HG02759 (cell line): ENCODE data around the gene KLHL15.
"Not testable (repeated sequence)": the region's sequence is repeated elsewhere in the genome, so short reads cannot be mapped to it uniquely, and the experiment has no call there.

Source experiments
- ATAC-seq: cut with Tn5 transposase; IDR thresholded peaks from one replicate; pipeline ENCODE4 v1.9.1; 2021; ENCODE audit warnings: mild to moderate bottlenecking, moderate library complexity; ENCODE audit not compliant: unreplicated experiment

Gene KLHL15, protein sequence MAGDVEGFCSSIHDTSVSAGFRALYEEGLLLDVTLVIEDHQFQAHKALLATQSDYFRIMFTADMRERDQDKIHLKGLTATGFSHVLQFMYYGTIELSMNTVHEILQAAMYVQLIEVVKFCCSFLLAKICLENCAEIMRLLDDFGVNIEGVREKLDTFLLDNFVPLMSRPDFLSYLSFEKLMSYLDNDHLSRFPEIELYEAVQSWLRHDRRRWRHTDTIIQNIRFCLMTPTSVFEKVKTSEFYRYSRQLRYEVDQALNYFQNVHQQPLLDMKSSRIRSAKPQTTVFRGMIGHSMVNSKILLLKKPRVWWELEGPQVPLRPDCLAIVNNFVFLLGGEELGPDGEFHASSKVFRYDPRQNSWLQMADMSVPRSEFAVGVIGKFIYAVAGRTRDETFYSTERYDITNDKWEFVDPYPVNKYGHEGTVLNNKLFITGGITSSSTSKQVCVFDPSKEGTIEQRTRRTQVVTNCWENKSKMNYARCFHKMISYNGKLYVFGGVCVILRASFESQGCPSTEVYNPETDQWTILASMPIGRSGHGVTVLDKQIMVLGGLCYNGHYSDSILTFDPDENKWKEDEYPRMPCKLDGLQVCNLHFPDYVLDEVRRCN

DNA sequence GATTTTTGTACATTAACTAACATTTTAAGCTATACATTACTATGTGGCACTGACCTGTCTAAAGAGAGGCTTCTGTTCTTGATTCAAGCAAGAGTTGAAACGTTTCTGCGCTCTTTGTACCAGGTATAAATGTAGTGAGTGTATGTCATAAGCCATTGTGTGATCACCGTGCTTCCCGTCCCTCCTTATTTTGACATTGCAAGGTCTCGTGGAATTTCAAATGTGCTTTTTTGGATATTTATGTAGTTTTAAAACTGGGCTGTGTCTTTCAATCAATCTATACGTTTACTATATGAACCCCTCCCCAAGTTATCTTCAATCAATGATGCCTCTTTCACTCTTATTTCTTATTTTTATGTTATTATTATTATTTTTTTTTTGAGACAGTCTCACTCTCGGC, at the start of gene KLHL15:
TSS of gene KLHL15 (minus strand) at position 101 of the 400 bp plus-strand sequence. CDS start 20,493 bp downstream, outside the sequence.
- ATAC-seq: no peak

- ATAC-seq: no peak
Measured at GRCh38 chrX:24069877-24070276, 42.9 kb upstream of the KLHL15 start.

GRCh38 chrX:24063488-24063887, 36.5 kb upstream of the KLHL15 start:
- no peak for ATAC-seq

- peak; percentile 2 for ATAC-seq
Measured at GRCh38 chrX:24055043-24055356, 28.0 kb upstream of the KLHL15 start.

DNA sequence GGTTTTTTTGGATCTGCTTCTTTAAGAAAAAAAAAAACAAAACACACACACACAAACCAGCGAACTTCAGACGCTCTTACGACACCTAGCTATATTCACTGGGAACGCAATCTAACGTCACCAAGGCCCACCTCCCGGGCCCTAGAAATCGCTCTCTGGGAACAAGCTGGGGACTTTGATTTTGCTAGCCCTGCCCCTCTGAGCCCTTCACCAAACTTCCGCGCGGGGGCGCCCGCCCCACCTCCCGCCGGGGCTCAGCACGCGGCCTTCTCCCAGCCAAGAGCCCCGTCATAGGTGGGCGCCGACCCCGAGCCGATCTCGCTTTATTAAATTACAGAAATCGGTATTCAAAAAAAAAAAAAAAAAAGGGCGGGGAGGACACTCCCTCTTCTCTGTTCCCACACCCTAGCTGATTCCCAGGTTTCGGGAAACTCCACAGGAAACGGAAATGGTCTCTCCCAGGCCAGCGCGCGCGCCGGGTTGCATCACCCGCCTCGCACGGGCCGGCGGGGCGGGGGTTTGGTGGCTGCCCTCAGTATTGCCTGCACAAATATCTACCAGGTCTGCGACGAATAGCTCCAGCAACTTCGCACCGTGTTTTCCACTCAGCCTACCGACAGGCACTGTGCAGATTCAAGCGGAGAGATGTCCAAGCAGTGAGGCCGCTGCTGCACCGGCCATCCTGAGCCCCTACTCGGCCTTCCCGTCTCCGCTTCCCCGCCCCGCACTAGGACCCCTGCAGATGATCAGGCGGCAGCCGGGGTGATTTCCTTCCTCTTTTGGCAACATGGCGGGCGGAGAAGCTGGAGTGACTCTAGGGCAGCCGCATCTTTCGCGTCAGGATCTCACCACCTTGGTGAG, 27.4 kb upstream of the KLHL15 start, which contains the start of gene EIF2S3:
TSS of gene EIF2S3 (plus strand) at position 775 of the 861 bp plus-strand sequence. CDS start at position 788, 13 bp downstream.
- peak; percentile 87 for ATAC-seq

DNA sequence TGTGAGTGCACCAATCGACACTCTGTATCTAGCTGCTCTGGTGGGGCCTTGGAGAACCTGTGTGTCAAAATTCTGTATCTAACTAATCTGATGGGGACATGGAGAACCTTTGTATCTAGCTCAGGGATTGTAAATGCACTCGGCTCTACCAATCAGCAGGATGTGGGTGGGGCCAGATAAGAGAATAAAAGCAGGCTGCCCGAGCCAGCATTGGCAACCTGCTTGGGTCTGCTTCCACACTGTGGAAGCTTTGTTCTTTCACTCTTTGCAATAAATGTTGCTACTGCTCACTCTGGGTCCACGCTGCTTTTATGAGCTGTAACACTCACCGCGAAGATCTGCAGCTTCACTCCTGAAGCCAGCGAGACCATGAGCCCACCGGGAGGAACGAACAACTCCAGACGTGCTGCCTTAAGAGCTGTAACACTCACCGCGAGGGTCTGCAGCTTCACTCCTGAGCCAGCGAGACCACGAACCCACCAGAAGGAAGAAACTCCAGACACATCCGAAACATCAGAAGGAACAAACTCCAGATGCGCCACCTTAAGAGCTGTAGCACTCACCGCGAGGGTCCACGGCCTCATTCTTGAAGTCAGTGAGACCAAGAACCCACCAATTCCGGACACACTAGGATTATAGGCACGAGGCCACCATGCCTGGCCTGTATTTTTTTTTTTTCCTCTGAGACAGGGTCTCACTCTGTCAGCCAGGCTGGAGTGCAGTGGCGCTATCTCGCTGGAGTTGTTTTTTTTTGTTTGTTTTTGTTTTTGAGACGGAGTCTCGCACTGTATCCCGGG, 23.7 kb upstream of the KLHL15 start:
- ATAC-seq: not testable (repeated sequence)

- ATAC-seq: not testable (repeated sequence)
Measured at GRCh38 chrX:24049643-24050042, 22.7 kb upstream of the KLHL15 start.

DNA sequence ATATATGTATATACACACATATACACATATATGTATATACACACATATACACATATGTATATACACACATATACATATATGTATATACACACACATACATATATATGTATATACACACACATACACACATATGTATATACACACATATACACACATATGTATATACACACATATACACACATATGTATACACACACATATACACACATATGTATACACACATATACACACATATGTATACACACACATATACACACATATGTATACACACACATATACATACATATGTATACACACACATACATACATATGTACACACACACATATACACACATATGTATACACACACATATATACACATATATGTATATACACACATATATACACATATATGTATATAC, 19.1 kb upstream of the KLHL15 start:
- ATAC-seq: not testable (repeated sequence)

DNA sequence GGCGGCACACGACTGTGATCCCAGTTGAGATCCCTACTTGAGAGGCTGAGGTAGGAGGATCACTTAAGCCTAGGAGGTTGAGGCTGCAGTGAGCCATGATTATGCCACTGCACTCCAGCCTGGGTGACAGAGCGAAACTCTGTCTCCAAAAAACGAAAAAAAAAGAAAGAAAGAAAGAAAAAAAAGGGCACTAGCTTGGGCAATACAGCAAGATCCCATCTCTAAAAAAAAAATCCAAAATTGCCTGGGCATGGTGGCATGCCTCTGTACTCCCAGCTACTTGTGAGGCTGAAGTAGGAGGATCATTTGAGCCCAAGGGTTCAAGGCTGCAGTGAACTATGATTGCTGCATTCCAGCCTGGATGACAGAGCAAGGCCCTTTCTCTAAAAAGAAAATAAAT, 10.7 kb upstream of the KLHL15 start:
- ATAC-seq: no peak

DNA sequence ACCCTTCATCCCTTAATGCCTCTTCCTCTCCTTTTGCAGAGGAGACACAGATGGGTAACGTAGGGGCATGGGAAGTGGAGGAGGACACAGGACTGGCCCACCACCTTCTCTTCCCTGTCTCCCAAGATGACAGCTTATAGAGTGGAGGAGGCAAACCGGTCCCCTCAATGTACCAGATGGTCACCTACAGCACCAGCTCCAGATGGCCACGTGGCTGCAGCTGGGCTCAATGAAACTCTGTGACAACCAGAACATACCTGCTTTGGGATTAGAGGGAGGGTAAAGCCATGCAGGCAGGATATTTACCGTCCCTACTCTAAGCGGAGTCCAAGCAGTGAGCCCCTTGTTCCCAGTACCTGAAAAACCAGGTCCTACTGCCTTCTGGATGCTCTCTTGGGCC, 7.5 kb upstream of the KLHL15 start:
- no peak for ATAC-seq

- ATAC-seq: no peak
Measured at GRCh38 chrX:24030597-24030996, 3.6 kb upstream of the KLHL15 start.

DNA sequence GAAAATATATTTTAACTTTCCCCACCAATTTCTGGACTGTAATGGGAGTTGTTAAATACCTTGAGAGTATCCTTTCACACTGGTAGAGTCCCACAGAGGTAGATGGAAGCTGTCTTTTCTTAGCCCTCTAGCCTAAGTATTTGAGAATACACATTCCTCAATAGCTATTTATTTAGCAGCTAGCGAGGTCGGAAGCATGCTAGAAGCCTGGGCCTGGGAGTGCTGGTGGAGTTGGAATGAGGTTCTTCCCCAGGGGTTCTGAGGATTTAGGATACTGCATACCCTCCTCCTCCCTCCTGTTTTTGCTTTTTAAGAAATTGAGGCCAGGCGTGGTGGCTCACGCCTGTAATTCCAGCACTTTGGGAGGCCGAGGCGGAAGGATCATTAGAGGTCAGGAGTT, 999 bp upstream of the KLHL15 start:
- no peak for ATAC-seq

DNA sequence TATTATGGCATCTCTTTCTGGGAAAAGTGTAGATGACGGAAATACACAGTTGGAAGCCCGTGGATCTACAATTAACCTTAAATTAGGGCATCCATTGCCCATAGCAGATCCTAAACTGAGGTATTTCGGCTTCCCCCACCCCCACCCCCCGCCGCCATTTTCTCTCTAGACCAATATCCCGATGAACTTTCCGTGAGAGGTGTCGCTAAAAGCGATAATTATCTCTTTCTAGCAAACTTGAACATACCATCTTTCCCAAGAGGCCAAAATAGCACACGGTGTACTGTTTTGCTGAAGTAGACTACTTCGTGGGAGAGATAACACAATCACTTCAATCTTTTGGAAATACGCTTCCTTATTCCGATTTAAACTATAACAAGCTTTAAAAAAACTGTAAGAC, 554 bp downstream of the KLHL15 start:
- ATAC-seq: no peak

DNA sequence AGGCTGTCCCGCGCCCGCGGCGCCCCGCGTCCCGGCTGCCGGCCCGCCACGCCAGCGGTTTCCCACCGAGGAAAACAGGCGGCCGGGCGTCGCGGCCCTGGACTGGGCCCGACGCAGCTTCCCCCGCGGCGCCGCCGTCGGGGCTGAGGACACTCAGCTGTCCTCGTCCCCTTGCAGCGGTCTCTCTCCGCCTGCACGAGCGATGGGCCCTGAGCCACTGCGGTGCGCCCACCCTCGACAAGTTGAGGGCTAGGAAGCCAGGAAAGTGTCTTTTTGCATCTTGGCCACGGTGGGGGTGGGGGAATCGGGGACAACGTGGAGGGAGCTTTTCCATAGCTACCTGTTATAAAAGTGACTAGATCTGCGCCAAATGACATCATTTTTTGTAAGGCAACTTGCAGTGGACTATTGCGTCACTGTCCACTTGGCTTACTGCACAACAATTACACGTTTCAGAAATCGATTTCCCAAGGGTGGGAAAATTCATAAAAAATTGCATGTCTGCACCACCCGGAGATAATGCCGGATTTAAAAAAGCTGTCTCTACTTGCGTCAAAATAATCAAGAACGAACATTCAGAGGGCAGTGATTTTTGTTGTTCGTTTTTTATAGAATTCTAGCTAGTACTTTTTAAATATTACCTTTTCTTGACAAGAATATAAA, 1.1 kb downstream of the KLHL15 start:
- ATAC-seq: peak; percentile 31

GRCh38 chrX:24024819-24025740, 1.9 kb downstream of the KLHL15 start:
- ATAC-seq: peak; percentile 93

DNA sequence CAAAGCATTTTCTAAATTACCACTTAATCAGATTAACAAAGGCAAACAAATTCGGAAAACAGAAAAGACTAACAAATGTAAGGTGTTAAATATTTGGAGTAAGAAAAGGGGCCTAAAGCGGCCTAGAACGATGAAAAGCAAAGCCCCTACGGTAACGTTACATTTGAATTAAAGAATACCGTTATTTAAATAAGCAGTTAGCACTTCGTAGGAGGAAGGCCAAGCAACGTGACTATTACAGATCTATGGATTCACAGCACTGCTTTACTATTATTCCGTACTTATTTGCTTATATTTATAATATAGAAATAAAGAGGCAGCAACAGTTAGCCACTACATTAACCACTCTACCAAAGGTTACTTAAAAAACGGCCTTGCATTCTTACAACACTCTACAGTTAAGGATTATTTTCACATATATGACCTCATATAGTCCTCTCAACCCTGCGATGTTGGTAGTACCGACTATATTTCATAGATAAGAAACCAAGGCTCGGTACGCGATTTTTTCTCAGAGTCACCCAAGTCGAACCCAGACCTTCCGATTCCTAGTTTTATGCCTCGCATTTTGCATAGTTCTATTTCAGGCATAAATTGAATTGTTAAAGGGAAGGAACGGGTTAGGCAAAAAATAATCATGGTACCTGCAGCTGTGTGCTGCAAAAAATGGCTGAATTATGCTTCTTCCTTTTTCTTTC, 2.9 kb downstream of the KLHL15 start:
- ATAC-seq: no peak

GRCh38 chrX:24023544-24023943, 3.4 kb downstream of the KLHL15 start:
- ATAC-seq: no peak

DNA sequence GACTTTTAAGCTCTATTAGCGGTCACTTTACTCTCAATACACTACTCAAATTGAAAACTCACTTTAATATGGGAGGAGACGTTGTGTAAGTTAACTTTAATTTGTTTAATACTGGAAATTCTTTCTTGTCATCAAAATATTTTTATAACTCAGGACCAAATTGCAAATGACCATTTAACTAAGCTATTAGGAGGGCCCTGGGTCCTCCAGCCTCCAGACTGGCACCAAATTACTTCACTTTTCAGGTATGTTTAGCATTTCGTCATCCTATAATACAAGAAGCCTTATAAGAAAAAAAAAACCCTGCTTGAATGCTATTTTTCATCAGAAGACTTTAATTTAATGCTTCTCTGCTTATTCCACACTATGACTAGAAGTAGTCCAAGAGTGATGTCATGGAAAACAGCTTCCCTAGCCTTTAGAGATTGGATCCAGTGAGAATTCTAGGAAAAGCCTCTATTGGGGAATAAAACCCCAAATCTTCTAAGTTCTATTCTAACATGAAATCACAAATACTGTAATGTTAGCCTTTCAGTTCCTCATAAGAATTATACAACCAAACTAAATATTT, 6.6 kb downstream of the KLHL15 start:
- no peak for ATAC-seq
